NCI-H2227 (cell line): ENCODE results near the gene ZYG11A.

Experiments
- DNase-seq: peaks from one replicate; lab custom pipeline; 2025; ENCODE audit not compliant: unreplicated experiment; lab: John Stamatoyannopoulos, UW

Gene ZYG11A

DNA sequence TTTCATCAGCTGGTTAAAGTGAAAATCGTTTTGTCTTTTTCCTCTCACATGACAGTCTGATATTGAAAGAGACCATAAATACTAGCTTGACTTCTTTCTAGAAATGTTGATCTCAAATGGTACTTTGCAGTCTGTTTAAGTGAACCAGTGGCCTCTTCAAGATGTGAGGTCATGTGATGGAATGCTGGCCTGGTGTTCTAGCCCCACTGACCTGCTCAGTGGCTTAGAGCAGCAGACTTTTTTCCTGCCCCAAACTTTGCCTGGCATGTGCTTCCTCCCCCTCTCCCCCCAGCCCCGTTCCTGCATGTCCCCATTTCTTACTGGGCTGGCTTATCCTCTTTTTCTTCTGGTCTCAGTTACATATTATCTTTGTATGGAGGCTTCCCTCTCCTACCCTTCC lies 34.3 kb downstream of the ZYG11A start:
- no peak for DNase-seq

DNA sequence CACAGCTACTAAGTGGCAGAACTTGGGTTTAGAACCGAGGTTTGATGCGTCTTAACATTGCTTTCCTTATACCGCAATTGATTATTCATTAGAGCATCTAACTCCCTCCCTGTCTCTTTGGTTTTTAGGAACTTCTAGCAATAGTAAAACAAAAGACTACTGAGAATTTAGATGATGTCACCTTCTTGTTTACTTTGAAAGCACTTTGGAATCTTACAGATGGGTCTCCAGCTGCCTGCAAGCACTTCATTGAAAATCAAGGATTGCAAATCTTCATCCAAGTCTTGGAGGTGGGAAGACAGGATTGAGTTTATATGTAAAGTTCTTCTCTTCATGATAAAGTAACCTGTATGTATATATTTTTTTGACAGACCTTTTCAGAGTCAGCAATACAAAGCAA lies 35.0 kb downstream of the ZYG11A start:
- DNase-seq = no peak

- no peak for DNase-seq
Measured at GRCh38 chr1:52880206-52880605, 37.6 kb downstream of the ZYG11A start.

DNA sequence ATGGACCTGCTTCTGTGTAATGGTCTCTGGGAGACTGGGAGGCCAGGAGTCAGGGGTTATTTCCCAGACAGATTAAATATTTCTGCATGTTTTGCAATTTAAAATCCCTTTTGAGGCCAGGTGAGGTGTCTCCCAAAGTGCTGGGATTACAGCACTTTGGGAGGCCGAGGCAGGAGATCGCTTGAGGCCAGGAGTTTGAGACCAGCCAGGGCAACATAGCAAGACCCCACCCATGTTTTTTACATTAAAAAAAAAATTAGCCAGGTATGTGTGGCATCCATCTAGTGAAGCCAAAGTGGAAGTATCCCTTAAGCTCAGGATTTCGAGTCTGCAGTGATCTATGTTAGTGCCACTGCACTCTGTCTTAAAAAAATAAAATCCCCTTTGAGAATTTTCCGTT lies 44.9 kb downstream of the ZYG11A start:
- DNase-seq = no peak

- no peak for DNase-seq
Measured at GRCh38 chr1:52892424-52893215, 50.1 kb downstream of the ZYG11A start.

GRCh38 chr1:52899445-52899894 lies 56.9 kb downstream of the ZYG11A start:
- DNase-seq = no peak

DNA sequence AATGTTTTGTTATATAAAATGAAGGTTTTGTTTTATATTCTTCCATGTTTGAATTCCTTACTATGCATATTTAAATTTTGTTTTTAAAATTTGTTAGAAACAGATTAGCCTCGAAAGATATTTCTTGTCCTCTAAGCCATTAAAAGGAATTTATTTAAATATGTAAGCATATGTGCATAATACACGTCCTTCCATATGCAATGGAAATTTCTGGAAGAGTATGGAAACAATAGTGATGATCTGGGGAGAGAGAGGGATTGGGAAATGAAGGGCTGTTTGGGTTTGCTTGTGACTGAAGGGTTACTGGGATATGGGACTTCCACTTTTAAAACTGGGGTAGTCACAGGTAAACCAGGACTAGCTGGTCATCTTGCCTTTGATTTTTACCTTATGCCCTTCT lies 57.8 kb downstream of the ZYG11A start:
- DNase-seq = no peak

DNA sequence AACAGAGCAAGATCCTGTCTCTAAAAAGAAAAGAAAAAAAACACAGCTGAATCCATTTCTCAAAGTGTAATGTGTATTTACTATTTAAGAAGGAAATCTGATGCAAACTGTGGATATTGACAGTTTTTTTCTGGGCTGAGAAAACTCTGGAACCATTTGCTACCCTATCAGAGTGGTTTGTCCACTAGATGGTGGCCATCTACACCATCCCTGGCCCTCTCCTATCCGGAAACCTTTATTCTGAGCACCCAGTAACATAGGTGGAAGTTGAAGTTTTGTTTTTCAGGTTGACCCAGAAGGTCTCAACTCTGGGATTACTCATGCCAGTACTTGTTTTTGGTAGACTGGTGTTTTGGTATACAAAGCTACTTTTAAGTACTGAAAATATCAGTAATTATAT lies 58.8 kb downstream of the ZYG11A start:
- DNase-seq = no peak

DNA sequence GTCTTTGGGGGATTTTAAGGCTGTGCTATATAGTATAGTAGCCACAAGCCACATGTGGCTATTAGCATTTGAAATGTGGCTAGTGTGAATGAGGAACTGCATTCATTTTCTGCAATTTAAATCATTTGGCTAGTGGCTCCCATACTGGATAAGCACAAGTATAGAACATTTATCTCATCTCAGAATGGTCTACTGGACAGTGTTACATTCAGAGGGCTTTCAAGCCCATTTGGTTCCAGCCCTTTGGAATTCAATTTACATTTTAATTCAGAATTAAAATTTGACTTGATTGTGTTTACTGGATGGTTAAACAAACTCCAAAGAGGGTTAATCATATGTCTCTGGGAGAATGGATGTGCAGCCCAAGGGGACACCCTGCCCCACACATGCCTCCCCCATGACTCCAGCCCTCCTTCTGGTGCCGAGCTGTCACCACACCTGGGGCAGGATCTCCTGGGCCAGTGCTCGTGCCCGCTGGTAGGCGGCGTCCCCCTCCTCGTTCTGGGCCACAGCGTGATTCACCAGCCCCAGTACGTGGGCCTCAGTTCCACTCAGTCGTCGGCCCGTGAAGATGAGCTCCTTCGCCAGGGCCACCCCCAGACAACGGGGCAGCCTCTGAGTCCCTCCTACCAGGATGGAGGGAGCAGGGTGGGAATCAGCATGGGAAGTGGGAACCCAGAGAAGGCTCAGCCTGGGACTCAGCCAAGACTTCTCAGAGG lies 61.8 kb downstream of the ZYG11A start:
- DNase-seq = no peak

- peak; percentile 26 for DNase-seq
Measured at GRCh38 chr1:52904927-52905698, 62.6 kb downstream of the ZYG11A start.

GRCh38 chr1:52906135-52906603 lies 63.6 kb downstream of the ZYG11A start:
- no peak for DNase-seq

- DNase-seq = no peak
Measured at GRCh38 chr1:52907068-52907811, 64.7 kb downstream of the ZYG11A start.

DNA sequence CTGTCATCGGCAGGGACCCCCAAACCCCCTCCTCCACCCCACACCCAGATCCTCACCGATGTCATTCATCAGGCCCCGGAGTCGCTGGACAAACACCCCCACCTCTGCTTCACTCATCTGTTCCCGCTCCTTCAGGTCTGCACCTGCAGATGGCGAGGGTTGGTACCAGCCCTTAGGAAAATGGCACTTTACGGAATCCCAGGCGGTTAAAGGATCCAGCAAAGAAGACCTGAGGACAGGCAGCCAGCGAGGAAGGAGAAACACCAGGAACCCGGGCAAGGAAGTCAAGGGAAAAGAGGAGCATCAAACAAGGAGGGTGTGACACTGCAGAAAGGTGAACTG lies 65.2 kb downstream of the ZYG11A start:
- no peak for DNase-seq

GRCh38 chr1:52911541-52911940 lies 69.0 kb downstream of the ZYG11A start:
- no peak for DNase-seq

DNA sequence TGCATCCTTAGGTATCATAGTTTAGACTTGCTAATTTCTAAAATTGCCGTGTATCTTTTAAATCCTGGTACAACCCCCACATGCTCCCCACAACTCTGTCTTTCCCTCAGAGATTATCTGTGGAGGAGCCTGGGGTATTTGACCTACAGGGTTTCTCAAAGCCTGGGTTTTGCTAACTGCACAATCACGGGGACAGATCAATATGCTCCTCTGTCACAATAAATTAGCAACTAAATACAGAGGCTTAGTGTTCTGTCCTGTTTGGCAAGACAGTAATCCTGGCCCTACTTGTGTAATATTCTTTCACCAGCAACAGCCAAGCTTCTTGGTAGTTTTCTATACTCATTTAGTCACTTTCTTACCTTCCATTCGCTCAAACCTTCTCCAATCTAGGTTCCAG lies 70.5 kb downstream of the ZYG11A start:
- DNase-seq = no peak

- no peak for DNase-seq
Measured at GRCh38 chr1:52913537-52913936, 71.0 kb downstream of the ZYG11A start.

DNA sequence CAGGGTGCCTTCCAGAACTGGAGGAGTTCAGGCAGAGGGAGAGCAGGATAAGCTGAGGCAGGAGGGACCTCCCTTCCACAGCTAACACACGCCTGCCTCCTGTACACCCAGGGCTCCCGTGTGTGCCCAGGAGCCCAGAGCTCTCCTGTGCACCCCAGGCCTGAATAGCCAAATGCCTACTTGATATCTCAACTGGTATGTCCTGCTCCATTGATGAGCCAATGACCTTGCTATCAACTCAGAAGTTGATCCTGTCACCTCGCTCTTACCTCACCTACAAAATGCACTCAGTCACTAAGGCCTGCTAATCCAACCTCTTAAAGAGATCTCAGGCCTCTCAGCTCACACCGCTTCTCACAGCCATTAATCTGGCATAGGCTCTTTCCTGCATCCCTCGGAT lies 71.9 kb downstream of the ZYG11A start:
- DNase-seq = no peak

DNA sequence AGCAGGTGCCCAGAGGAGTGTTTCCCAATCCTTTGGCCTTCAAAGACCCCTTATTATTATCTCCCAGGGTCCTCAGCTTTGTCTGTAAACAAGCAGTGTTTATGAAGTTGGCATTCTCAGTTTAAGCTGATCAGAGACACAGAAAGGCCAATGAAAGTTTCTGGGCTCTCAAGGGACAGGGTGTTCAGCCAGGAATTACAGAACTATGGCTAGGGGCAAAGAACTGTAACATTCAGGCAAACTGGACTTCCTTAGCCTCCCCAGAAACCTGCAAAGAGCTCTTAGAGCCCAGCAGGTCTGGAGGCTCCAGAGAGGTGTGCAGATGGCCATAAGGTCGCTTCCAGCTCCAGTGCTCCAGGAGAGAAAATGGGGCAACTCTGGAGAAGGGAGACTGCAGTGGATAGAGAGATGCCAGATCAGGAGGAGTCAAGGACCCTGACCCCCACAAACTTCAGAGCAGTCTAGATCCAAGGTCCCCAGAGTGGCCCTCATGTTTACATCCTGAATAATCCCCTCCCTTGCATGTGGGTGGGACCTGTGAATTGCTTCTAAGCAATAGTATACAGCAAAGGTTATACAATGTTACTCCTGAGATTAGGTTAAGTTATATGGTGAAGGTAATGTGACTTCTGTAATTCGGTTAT lies 72.8 kb downstream of the ZYG11A start:
- DNase-seq = no peak

DNA sequence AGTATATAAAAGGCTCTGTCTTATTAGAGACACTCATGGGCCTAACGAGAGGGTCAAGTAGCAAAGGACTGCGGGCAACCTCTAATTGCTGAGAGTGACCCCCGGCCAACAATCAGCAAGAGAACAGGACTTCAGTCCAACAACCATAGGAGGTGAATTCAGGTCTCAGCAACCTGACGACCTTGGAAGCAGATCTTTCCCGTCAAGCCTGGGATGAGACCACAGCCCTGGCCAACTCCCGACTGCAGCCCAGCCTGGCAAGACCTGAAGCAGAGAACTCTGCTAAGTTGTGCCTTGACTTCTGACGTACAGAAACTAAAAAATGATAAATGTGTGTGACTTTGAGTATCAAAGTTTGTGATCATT lies 73.3 kb downstream of the ZYG11A start:
- no peak for DNase-seq

GRCh38 chr1:52916241-52916975 lies 73.8 kb downstream of the ZYG11A start:
- DNase-seq = no peak
